ENCODE results near the gene MOXD1.

DNA sequence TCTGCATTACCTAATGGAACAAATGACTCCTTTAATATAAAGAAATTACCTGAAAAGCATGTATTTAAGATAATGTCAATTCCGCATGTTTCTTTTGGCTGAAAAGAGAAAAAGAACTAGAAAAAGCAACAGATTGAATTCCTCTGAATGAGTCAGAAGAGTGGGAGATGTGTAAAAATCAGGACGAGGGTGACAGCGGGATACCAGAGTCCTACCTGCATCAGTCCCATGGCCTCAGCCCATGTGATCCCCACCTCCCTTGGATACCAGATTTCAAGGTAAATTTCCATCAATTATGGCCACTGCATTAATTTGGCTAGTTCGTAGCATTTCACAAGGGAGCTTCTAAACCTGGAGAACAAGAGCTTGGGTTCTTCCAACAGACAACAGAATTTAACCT is 10.0 kb upstream of the MOXD1 start:
- TF ChIP-seq, protein P1, sequence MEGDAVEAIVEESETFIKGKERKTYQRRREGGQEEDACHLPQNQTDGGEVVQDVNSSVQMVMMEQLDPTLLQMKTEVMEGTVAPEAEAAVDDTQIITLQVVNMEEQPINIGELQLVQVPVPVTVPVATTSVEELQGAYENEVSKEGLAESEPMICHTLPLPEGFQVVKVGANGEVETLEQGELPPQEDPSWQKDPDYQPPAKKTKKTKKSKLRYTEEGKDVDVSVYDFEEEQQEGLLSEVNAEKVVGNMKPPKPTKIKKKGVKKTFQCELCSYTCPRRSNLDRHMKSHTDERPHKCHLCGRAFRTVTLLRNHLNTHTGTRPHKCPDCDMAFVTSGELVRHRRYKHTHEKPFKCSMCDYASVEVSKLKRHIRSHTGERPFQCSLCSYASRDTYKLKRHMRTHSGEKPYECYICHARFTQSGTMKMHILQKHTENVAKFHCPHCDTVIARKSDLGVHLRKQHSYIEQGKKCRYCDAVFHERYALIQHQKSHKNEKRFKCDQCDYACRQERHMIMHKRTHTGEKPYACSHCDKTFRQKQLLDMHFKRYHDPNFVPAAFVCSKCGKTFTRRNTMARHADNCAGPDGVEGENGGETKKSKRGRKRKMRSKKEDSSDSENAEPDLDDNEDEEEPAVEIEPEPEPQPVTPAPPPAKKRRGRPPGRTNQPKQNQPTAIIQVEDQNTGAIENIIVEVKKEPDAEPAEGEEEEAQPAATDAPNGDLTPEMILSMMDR (IDR thresholded peaks at IDR 0.05) = no peak
- TF ChIP-seq SIN3A (IDR thresholded peaks at IDR 0.05; ENCODE audit: borderline replicate concordance, low read depth, low read length) = no peak
- TF ChIP-seq, protein P2, sequence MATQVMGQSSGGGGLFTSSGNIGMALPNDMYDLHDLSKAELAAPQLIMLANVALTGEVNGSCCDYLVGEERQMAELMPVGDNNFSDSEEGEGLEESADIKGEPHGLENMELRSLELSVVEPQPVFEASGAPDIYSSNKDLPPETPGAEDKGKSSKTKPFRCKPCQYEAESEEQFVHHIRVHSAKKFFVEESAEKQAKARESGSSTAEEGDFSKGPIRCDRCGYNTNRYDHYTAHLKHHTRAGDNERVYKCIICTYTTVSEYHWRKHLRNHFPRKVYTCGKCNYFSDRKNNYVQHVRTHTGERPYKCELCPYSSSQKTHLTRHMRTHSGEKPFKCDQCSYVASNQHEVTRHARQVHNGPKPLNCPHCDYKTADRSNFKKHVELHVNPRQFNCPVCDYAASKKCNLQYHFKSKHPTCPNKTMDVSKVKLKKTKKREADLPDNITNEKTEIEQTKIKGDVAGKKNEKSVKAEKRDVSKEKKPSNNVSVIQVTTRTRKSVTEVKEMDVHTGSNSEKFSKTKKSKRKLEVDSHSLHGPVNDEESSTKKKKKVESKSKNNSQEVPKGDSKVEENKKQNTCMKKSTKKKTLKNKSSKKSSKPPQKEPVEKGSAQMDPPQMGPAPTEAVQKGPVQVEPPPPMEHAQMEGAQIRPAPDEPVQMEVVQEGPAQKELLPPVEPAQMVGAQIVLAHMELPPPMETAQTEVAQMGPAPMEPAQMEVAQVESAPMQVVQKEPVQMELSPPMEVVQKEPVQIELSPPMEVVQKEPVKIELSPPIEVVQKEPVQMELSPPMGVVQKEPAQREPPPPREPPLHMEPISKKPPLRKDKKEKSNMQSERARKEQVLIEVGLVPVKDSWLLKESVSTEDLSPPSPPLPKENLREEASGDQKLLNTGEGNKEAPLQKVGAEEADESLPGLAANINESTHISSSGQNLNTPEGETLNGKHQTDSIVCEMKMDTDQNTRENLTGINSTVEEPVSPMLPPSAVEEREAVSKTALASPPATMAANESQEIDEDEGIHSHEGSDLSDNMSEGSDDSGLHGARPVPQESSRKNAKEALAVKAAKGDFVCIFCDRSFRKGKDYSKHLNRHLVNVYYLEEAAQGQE (IDR thresholded peaks at IDR 0.05; ENCODE audit: low read depth, low read length) = no peak
- TF ChIP-seq, protein P3, sequence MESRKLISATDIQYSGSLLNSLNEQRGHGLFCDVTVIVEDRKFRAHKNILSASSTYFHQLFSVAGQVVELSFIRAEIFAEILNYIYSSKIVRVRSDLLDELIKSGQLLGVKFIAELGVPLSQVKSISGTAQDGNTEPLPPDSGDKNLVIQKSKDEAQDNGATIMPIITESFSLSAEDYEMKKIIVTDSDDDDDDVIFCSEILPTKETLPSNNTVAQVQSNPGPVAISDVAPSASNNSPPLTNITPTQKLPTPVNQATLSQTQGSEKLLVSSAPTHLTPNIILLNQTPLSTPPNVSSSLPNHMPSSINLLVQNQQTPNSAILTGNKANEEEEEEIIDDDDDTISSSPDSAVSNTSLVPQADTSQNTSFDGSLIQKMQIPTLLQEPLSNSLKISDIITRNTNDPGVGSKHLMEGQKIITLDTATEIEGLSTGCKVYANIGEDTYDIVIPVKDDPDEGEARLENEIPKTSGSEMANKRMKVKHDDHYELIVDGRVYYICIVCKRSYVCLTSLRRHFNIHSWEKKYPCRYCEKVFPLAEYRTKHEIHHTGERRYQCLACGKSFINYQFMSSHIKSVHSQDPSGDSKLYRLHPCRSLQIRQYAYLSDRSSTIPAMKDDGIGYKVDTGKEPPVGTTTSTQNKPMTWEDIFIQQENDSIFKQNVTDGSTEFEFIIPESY (IDR thresholded peaks at IDR 0.05; ENCODE audit: borderline replicate concordance, low read depth) = no peak
- no peak for TF ChIP-seq EZH2phosphoT487 (IDR thresholded peaks at IDR 0.05; ENCODE audit: borderline replicate concordance, low read depth)
- no peak for TF ChIP-seq POLR2AphosphoS5 (IDR thresholded peaks at IDR 0.05; ENCODE audit: low read depth, low read length)
- TF ChIP-seq RFX5 (IDR thresholded peaks at IDR 0.05; ENCODE audit: low read length) = no peak

Data from SK-N-SH (cell line).